GM12878 (cell line): ENCODE data around the gene COQ8B.

Experiments
- JUNB ChIP-seq: IDR thresholded peaks from 2 replicates; pipeline ENCODE4 v1.6.1; 2016; ENCODE audit warnings: antibody characterized with exemption, mild to moderate bottlenecking
- JUND ChIP-seq: IDR thresholded peaks from 2 replicates; pipeline ENCODE4 v1.6.1; 2012; ENCODE audit warnings: low read depth, mild to moderate bottlenecking, low read length, improper control_type of control experiment, moderate library complexity
- TF ChIP-seq, protein P1 (sequence below), 3 experiments: IDR thresholded peaks in 2 of 3; conservative IDR thresholded peaks in 1 of 3; 2 replicates each; pipeline ENCODE4 v1.5.1; 2011; ENCODE audit warnings: low read depth in 3 of 3, low read length in 3 of 3, mild to moderate bottlenecking in 3 of 3, control low read depth in 2 of 3, moderate library complexity in 2 of 3, inconsistent platforms in 1 of 3, mixed read lengths in 1 of 3; ENCODE audit not compliant: control insufficient read depth in 2 of 3, insufficient read depth in 1 of 3; ENCODE audit errors: extremely low read depth in 1 of 3
- TF ChIP-seq, protein P2 (sequence below): fragments of 450-650 bp; IDR thresholded peaks from 2 replicates; pipeline ENCODE4 v1.6.1; 2018; ENCODE audit warnings: borderline replicate concordance, mild to moderate bottlenecking; ENCODE audit not compliant: partially characterized antibody

DNA sequence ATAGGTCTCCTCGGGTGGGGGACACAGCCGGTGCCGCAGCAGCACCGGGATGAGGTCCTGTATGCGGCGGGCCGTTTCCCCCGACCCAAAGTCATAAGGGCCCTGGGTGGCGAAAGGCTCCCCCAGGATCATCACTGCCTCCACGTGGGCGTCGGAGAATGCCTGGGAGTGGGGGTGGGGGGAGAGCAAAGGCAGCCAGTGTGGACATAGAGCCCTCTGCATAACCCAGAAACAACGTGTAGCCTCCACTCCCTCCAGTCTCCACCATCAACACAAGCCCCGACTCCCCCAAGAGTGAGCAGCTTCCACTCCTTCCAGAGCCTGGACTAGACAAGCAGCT is 24.5 kb downstream of the COQ8B start:
- TF ChIP-seq, protein P1, sequence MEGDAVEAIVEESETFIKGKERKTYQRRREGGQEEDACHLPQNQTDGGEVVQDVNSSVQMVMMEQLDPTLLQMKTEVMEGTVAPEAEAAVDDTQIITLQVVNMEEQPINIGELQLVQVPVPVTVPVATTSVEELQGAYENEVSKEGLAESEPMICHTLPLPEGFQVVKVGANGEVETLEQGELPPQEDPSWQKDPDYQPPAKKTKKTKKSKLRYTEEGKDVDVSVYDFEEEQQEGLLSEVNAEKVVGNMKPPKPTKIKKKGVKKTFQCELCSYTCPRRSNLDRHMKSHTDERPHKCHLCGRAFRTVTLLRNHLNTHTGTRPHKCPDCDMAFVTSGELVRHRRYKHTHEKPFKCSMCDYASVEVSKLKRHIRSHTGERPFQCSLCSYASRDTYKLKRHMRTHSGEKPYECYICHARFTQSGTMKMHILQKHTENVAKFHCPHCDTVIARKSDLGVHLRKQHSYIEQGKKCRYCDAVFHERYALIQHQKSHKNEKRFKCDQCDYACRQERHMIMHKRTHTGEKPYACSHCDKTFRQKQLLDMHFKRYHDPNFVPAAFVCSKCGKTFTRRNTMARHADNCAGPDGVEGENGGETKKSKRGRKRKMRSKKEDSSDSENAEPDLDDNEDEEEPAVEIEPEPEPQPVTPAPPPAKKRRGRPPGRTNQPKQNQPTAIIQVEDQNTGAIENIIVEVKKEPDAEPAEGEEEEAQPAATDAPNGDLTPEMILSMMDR (IDR thresholded peaks at IDR 0.05 in 2 of 3, conservative IDR thresholded peaks at IDR 0.05 in 1 of 3; ENCODE audit: control insufficient read depth in 2 of 3, extremely low read depth in 1 of 3, insufficient read depth in 1 of 3, low read depth in 3 of 3, low read length in 3 of 3) = no peak
- TF ChIP-seq JUNB (no peak), JUND (no peak)
- TF ChIP-seq, protein P2, sequence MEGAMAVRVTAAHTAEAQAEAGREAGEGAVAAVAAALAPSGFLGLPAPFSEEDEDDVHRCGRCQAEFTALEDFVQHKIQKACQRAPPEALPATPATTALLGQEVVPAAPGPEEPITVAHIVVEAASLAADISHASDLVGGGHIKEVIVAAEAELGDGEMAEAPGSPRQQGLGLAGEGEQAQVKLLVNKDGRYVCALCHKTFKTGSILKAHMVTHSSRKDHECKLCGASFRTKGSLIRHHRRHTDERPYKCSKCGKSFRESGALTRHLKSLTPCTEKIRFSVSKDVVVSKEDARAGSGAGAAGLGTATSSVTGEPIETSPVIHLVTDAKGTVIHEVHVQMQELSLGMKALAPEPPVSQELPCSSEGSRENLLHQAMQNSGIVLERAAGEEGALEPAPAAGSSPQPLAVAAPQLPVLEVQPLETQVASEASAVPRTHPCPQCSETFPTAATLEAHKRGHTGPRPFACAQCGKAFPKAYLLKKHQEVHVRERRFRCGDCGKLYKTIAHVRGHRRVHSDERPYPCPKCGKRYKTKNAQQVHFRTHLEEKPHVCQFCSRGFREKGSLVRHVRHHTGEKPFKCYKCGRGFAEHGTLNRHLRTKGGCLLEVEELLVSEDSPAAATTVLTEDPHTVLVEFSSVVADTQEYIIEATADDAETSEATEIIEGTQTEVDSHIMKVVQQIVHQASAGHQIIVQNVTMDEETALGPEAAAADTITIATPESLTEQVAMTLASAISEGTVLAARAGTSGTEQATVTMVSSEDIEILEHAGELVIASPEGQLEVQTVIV = no peak
